ENCODE data around the gene ST3GAL2.
"Not testable (repeated sequence)": the region's sequence is repeated elsewhere in the genome, so short reads cannot be mapped to it uniquely, and the experiment has no call there.

Gene ST3GAL2

DNA sequence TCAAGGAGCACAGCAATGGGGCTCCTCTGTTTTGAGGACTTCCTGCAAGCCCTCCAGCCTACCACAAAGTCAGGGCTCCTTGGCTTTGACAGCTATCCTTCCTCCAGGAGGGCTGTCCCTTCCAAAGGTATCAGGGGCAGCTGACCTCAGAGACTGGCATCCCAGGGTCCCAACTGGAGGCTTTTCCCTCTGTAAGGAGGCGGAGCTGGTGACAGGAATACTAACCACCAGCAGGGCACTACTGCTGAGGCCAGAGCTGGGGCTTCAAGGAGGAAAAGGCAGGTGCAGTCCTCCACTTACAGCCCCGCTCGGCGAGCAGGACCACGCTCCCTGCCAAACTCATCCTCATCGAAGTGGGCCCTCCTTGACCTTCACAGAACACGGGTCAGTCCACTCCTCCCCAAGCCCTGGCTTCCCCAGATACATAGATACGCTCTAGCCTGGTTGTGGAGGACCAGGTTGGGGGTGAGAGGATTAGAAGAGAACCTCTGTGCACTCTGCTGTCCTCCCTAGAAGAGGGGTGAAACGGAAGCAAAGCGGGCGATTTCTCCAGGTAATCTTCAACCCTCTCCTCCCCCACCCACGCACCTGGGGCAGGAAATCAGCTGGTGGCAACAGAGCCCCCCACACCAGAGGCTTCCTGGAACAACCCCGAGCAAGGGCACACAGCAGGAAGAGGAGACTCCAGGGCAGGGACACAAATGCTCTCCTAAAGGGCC, 20.5 kb downstream of the ST3GAL2 start:
- no peak overlapping the region for H2AFZ ChIP-seq (ENCODE audit: low read depth, low read length, severe bottlenecking)
- H3K9me3 ChIP-seq (ENCODE audit: insufficient read depth, low read length): no peaks in the 10 kb centered on the region
- no peak overlapping the region for H3K4me3 ChIP-seq (ENCODE audit: insufficient read depth, low read length, poor library complexity, severe bottlenecking)
- peaks cover 32% of the 10 kb centered on the region; the same call in 1 of the 2 replicates for H3K79me2 ChIP-seq (ENCODE audit: insufficient read depth, low read length)
- H3K4me2 ChIP-seq (ENCODE audit: low read depth, low read length, poor library complexity, severe bottlenecking): peak overlapping the region; percentile 22
- no peaks in the 10 kb centered on the region for H4K20me1 ChIP-seq (ENCODE audit: low read depth, low read length)
- H3K9me2 ChIP-seq (replicated peaks; ENCODE audit: insufficient read depth, low read length): no peaks in the 10 kb centered on the region
- peak overlapping the region; percentile 17 for H3K9ac ChIP-seq (ENCODE audit: low read length)
- peaks cover 18% of the 10 kb centered on the region; the same call in 1 of the 2 replicates for H3F3A ChIP-seq (ENCODE audit: insufficient read depth)
- no peaks in the 10 kb centered on the region for H3K27me3 ChIP-seq (ENCODE audit: low read length)
- no peak for TF ChIP-seq EZH2phosphoT487 (conservative IDR thresholded peaks at IDR 0.05; ENCODE audit: low read length)
- TF ChIP-seq, protein P1, sequence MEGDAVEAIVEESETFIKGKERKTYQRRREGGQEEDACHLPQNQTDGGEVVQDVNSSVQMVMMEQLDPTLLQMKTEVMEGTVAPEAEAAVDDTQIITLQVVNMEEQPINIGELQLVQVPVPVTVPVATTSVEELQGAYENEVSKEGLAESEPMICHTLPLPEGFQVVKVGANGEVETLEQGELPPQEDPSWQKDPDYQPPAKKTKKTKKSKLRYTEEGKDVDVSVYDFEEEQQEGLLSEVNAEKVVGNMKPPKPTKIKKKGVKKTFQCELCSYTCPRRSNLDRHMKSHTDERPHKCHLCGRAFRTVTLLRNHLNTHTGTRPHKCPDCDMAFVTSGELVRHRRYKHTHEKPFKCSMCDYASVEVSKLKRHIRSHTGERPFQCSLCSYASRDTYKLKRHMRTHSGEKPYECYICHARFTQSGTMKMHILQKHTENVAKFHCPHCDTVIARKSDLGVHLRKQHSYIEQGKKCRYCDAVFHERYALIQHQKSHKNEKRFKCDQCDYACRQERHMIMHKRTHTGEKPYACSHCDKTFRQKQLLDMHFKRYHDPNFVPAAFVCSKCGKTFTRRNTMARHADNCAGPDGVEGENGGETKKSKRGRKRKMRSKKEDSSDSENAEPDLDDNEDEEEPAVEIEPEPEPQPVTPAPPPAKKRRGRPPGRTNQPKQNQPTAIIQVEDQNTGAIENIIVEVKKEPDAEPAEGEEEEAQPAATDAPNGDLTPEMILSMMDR (IDR thresholded peaks at IDR 0.05; ENCODE audit: insufficient read depth, low read length, poor library complexity, severe bottlenecking): no peak
- no peaks in the 10 kb centered on the region for H3K36me3 ChIP-seq (ENCODE audit: low read length)
- H3K27ac ChIP-seq (ENCODE audit: low read depth, low read length): peak overlapping the region; percentile 76

DNA sequence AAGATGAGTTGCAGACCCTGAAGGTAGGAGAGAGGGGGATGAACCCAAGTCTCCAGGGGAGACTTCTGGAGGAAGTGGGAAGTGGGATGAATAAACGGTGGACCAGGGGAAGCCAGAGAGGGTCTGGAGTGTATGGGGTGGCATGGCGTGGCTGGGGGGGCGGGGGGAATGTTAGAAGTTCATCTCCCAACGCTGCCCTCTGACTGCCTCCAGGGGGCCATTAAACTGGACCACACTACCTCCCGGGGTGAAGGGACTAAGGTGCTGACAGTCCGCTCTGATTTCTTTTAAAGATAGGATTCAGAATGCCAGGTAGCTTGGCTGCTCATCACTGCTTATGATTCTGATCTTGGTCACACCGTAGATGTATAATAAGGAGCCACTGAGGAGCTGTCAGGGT, 21.2 kb downstream of the ST3GAL2 start:
- peak overlapping the region; percentile 76 for H3K27ac ChIP-seq (ENCODE audit: low read depth, low read length)
- no peak overlapping the region for H3K4me3 ChIP-seq (ENCODE audit: insufficient read depth, low read length, poor library complexity, severe bottlenecking)
- peaks cover 18% of the 10 kb centered on the region; the same call in 1 of the 2 replicates for H3F3A ChIP-seq (ENCODE audit: insufficient read depth)
- no peaks in the 10 kb centered on the region for H3K27me3 ChIP-seq (ENCODE audit: low read length)
- H3K9me3 ChIP-seq (ENCODE audit: insufficient read depth, low read length): no peaks in the 10 kb centered on the region
- peaks cover 32% of the 10 kb centered on the region; the same call in 1 of the 2 replicates for H3K79me2 ChIP-seq (ENCODE audit: insufficient read depth, low read length)
- H3K9me2 ChIP-seq (replicated peaks; ENCODE audit: insufficient read depth, low read length): no peaks in the 10 kb centered on the region
- H3K36me3 ChIP-seq (ENCODE audit: low read length): no peaks in the 10 kb centered on the region
- peak overlapping the region; percentile 48 for H3K4me2 ChIP-seq (ENCODE audit: low read depth, low read length, poor library complexity, severe bottlenecking)
- TF ChIP-seq EZH2phosphoT487 (conservative IDR thresholded peaks at IDR 0.05; ENCODE audit: low read length): no peak
- TF ChIP-seq, protein P1 (IDR thresholded peaks at IDR 0.05; ENCODE audit: insufficient read depth, low read length, poor library complexity, severe bottlenecking): no peak
- H2AFZ ChIP-seq (ENCODE audit: low read depth, low read length, severe bottlenecking): no peak overlapping the region
- H4K20me1 ChIP-seq (ENCODE audit: low read depth, low read length): no peaks in the 10 kb centered on the region
- H3K9ac ChIP-seq (ENCODE audit: low read length): 0 out of 2 replicates have a peak overlapping the region, but pooled peaks have one; percentile 17

DNA sequence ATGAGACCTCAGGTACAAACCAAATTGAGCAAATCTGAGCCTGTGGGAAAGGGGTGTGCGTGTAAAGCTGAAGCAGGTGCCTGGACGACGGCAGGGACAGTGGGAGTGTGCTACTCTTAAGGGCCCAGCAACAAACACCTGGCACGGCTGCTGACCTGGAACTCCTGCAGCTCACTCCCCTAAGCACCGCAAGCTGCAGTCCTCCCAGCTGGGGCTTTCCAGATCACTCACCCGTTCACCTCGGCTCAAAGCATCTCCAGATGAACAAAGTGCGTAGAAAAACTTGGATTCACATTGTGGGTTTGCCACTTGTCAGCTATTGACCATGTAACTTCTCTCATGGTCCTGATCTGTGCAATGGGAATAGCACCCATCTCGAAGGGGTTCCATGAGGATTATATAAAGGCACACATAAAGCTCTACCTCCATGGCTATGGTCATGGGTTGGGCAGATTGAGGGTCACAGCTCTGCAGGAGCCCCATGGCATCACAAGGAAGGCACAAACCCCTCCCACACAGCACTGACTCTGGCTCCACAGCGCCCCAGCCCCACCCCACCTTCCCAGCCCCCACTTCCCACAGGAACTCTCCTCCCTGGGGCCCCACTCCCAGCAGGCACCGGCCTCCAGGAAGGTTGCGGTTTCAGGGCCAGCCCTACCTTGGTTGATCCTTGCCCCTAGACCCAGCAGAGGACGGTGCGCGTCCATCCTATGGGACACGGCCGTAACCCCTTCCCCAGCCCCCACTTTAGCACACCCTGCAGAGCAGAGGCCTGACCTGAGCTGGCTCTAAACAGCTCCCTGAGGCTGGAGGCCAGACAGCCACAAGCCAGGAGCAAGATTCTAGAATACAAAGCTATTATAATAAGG, 21.9 kb downstream of the ST3GAL2 start:
- TF ChIP-seq, protein P1 (IDR thresholded peaks at IDR 0.05; ENCODE audit: insufficient read depth, low read length, poor library complexity, severe bottlenecking): no peak
- TF ChIP-seq EZH2phosphoT487 (conservative IDR thresholded peaks at IDR 0.05; ENCODE audit: low read length): no peak
- H3K9me3 ChIP-seq (ENCODE audit: insufficient read depth, low read length): no peaks in the 10 kb centered on the region
- H4K20me1 ChIP-seq (ENCODE audit: low read depth, low read length): no peaks in the 10 kb centered on the region
- H3K36me3 ChIP-seq (ENCODE audit: low read length): no peaks in the 10 kb centered on the region
- H2AFZ ChIP-seq (ENCODE audit: low read depth, low read length, severe bottlenecking): no peak overlapping the region
- no peak overlapping the region for H3K4me3 ChIP-seq (ENCODE audit: insufficient read depth, low read length, poor library complexity, severe bottlenecking)
- H3K9ac ChIP-seq (ENCODE audit: low read length): peak overlapping the region; percentile 3; the same call in 1 of the 2 replicates
- peaks cover 18% of the 10 kb centered on the region; the same call in 1 of the 2 replicates for H3F3A ChIP-seq (ENCODE audit: insufficient read depth)
- H3K27me3 ChIP-seq (ENCODE audit: low read length): no peaks in the 10 kb centered on the region
- H3K79me2 ChIP-seq (ENCODE audit: insufficient read depth, low read length): peaks cover 28% of the 10 kb centered on the region; the same call in 1 of the 2 replicates
- H3K27ac ChIP-seq (ENCODE audit: low read depth, low read length): peak overlapping the region; percentile 76
- peak overlapping the region; percentile 48 for H3K4me2 ChIP-seq (ENCODE audit: low read depth, low read length, poor library complexity, severe bottlenecking)
- no peaks in the 10 kb centered on the region for H3K9me2 ChIP-seq (replicated peaks; ENCODE audit: insufficient read depth, low read length)

DNA sequence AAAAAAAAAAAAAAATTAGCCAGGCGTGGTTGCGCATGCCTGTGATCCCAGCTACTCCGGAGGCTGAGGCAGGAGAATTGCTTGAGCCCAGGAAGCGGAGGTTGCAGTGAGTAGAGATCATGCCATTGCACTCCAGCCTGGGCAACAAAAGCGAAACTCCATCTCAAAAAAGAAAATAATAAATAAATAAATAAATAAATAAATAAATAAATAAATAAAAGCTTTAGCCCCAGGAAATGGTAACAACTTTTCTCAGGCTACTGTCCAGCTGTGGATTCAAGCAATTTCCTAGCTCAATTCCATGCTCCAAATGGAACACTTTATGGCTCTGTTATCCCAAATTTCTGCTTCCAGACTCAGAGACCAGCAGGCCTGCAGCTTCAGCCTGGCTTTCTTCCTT, 25.3 kb downstream of the ST3GAL2 start:
- not testable (repeated sequence) for H3K9me2 ChIP-seq (replicated peaks; ENCODE audit: insufficient read depth, low read length); H2AFZ ChIP-seq (ENCODE audit: low read depth, low read length, severe bottlenecking); H4K20me1 ChIP-seq (ENCODE audit: low read depth, low read length); H3K27me3 ChIP-seq (ENCODE audit: low read length); H3K4me2 ChIP-seq (ENCODE audit: low read depth, low read length, poor library complexity, severe bottlenecking); H3K9me3 ChIP-seq (ENCODE audit: insufficient read depth, low read length); H3K36me3 ChIP-seq (ENCODE audit: low read length); H3K9ac ChIP-seq (ENCODE audit: low read length); H3K4me3 ChIP-seq (ENCODE audit: insufficient read depth, low read length, poor library complexity, severe bottlenecking); H3K27ac ChIP-seq (ENCODE audit: low read depth, low read length)
- Histone ChIP-seq H3K79me2 (ENCODE audit: insufficient read depth, low read length) (peaks cover 14% of the 10 kb centered on the region; the same call in 1 of the 2 replicates), H3F3A (ENCODE audit: insufficient read depth) (peaks cover 28% of the 10 kb centered on the region; the same call in 1 of the 2 replicates)
